Neural progenitor cell (in vitro differentiated cells): ENCODE measurements around the gene MED27.

Source experiments
- CTCF ChIP-seq: fragments of 200-600 bp; sonication (generic); IDR thresholded peaks from 2 replicates; pipeline ENCODE4 v1.5.1; 2017; ENCODE audit warnings: antibody characterized with exemption, mild to moderate bottlenecking
- EZH2 ChIP-seq: fragments of 200-600 bp; sonication (generic); IDR thresholded peaks from 2 replicates; pipeline ENCODE4 v1.6.1; 2017; ENCODE audit warnings: antibody characterized with exemption, mild to moderate bottlenecking, moderate library complexity
- EZH2phosphoT487 ChIP-seq: fragments of 200-600 bp; sonication (generic); IDR thresholded peaks from 2 replicates; pipeline ENCODE4 v1.6.1; 2017; ENCODE audit warnings: antibody characterized with exemption

- TF ChIP-seq CTCF (no peak), EZH2 (no peak), EZH2phosphoT487 (no peak)
These were observed 76.9 kb downstream of the MED27 start for GRCh38 chr9:132002643-132003318.
